NCI-H345 (cell line): ENCODE measurements around the gene NCOA7.
"Not testable (repeated sequence)": the region's sequence is repeated elsewhere in the genome, so short reads cannot be mapped to it uniquely, and the experiment has no call there.

Experiments
- DNase-seq: peaks from one replicate; lab custom pipeline; 2025; lab: John Stamatoyannopoulos, UW

Gene NCOA7

GRCh38 chr6:125753218-125753936, 37.4 kb upstream of the NCOA7 start:
- peak; percentile 15 for DNase-seq

DNA sequence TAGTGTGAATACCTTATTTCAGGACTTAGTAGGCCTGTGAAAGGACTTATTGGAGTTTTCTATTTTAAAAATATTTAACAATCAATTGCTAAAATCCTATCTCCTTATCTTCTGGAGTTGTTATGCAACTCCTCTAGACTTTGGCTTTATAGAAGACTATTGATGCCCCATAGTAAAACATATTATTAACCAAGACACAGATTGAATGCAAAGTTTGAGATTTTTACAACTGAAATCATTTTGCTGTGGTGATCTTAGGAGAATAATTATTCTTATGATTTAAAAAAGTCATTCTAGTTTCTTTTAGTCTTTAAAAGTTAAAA, 36.9 kb upstream of the NCOA7 start:
- DNase-seq = no peak

DNA sequence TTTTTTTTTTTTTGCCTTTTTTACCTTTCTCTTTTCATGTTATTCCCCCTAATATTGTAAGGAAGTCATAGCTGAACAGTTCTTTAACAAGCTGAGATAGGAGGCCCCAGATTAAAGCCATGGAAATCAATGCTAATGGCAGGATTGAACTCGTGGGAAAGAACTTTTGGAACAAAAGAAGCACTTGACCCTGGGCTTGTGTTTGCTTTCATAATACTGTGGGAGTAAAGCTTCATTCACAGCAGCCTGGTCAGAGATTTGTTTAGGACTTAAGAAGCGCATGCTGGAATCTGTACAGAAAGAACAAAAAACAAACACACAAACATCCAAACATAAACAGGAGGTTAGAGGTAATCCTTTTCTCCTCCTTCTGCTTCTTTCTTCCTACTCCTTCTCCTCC, 36.2 kb upstream of the NCOA7 start:
- DNase-seq = no peak

GRCh38 chr6:125759184-125759902, 31.4 kb upstream of the NCOA7 start:
- DNase-seq = no peak

DNA sequence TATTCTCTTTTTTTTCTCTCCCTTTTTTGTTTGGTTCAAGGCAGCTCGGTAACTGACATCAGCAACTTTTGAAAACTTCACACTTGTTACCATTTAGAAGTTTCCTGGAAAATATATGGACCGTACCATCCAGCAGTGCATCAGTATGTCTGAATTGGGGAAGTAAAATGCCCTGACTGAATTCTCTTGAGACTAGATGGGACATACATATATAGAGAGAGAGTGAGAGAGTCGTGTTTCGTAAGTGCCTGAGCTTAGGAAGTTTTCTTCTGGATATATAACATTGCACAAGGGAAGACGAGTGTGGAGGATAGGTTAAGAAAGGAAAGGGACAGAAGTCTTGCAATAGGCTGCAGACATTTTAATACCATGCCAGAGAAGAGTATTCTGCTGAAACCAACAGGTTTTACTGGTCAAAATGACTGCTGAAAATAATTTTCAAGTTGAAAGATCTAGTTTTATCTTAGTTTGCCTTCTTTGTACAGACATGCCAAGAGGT, 30.8 kb upstream of the NCOA7 start:
- DNase-seq = no peak

DNA sequence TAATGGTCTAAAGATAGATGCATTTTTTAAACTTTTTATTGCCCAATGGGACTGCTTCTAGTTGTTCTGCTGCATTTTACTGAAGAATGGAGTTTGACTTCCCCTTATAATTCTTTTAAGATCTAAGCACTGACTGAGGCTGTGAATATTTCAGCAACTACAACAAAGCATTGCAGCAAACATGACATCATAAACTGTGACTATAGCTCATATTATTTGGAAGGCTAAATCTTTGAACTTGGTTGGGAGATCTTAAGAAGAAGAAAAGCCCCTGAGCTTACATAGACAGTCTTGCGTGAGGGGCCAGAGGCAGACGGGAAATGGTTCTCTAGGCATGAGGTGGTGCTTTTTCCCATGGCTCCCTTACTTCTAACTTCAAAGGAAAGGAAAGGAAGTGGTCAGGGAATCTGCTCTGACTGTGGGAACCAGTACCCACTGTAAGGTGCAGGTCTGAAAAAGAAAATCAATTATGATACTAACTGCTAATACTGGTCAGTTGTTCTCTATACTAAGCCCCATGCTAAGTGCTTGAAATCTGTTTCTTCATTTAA, 26.6 kb upstream of the NCOA7 start:
- DNase-seq = no peak

- DNase-seq = no peak
These were observed 24.8 kb upstream of the NCOA7 start for GRCh38 chr6:125765944-125766343.

GRCh38 chr6:125766641-125767040, 24.1 kb upstream of the NCOA7 start:
- no peak for DNase-seq

DNA sequence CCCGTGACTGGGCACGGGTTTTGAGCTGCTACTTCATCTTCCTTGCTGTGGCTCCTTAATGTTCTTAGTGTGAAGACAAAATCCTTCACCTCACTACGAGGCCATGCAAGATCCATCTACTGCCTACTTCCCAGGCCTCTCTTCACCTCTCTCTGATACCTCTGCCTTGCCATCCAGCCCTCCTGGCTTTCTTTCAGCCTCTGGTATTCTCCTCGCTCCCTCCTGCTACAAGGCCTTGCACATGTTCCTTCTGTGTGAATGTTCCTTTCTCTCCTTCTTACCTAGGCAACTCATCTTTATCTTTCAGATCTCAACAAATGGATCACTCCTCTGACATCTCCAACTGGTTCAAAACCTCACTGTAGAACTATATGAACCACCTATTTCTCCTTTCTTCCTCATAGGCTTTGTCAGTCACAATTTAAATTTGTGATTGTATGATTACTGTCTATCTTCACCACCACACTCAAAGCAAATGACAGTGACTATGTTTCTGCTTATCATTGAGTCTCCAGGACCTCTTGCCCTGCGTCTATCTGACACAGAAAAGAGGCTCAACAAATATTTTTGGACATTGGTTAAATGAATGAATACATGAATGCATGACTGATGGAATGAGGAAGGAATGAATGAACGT, 21.5 kb upstream of the NCOA7 start:
- DNase-seq = no peak

DNA sequence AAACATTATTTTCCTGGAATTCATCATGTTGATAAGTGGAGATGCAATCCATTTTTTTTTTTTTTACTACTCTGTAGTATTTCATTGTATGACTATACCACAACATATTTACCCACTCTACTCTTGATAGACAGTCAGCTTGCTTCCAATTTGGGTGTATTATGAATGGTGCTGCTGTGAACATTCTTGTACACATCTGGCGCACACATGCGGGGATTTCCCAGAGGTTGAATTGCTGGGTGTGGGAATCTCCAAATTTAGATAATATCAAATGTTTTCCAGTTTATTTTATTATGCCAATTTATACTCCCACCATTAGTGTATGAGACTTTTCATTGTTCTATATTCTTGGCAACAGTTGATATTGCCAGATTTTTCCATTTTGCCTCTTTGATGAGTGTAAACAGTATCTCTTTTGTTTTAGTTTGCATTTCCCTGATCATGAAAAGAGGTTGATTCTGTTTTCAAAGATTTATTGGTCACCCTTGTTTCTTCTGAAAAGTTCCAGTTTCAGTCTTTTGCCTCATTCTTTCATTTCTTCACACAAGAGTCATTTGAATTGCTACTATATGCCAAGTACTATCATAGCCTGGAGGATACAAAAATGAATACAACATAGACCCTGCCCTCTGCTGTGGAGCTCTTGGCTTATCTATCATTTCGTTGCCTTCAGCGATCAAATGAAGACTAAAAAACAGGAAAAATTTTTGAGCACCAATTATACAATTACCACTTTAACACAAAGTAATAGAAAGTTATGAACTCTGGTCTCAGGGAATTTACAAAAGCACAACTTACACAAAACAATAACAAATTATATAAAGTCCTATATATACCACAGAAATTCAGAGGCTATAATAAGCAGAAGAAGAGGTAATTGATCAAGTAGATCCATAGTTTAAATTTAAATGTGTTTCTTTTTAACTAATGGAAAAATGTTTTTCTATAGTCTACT, 17.1 kb upstream of the NCOA7 start:
- DNase-seq = no peak

DNA sequence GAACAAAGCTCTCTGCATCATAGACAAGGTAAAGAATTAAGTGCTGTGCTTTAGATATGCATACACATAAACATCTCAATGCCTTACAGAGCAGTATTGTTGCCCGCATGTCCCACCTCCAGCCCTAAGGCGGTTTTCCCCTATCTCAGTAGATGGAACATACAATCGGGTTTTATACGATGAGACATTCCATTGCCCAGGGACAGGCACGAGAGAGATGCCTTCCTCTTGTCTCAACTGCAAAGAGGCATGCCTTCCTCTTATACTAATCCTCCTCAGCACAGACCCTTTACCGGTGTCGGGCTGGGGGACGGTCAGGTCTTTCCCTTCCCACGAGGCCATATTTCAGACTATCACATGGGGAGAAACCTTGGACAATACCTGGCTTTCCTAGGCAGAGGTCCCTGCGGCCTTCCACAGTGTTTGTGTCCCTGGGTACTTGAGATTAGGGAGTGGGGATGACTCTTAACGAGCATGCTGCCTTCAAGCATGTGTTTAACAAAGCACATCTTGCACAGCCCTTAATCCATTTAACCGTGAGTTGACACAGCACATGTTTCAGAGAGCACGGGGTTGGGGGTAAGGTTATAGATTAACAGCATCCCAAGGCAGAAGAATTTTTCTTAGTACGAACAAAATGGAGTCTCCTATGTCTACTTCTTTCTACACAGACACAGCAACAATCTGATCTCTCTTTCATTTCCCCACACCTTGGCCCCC, 14.5 kb upstream of the NCOA7 start:
- not testable (repeated sequence) for DNase-seq

DNA sequence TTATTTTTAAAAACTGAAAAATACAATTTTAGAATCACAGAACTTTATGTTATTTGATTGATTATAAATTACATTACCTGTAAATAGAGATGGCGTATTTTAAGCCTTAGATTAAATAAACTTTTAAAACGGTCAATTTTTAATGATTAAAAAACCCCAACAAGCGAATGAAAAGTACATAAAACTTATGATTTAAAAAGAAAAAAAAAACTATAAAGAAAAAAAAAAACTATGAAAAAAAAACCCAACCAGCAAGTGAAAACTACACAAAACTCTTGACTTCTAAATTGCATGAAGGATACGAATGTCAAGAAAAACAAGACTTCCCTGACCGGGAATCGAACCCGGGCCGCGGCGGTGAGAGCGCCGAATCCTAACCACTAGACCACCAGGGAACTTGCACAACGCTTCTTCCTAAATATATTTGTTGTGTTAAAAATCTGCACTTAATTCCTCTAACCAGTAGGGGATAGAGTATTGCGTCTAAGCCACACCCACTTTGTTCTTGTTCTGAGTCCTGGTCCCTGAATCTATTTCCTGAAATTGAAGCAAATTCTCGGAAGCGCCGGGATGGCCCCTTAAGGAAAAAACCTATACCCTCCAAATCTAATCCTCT, 10.7 kb upstream of the NCOA7 start:
- peak; percentile 94 for DNase-seq

DNA sequence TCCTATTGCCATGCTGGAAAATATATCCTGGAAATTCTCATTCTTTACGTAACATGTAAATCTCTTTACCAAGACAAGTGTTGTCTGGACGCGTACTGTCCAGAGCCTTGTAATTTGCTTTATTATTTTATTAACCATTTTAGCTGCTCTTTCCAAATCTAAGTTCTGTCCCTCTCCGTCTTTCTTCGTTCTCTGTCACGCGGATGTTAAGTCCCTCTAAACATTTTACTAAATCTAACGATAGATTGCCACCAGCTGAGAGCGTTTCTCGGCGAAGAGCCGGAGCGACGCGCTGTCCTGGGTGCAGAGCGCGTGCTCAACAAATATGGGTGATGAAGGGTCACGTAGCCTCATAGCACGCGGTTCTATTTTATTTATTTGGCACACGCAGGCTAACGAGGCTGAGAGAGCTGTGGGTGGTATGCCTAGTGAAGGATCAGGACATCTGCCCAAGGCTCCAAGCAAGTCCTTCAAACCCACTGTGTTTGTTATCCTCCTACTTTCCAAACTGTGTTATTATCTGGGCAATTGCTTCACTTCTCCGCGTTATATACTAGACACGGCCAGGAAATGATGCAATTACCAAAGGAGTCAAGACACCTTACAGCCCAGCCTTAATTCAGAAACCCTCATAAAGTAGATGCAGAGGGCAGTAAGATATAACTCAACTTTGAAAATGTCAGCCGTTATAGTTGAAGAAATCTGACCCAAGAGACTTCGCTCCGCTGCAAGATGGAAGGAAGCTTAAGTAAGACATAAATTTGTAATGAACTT, 10.0 kb upstream of the NCOA7 start:
- peak; percentile 71 for DNase-seq

DNA sequence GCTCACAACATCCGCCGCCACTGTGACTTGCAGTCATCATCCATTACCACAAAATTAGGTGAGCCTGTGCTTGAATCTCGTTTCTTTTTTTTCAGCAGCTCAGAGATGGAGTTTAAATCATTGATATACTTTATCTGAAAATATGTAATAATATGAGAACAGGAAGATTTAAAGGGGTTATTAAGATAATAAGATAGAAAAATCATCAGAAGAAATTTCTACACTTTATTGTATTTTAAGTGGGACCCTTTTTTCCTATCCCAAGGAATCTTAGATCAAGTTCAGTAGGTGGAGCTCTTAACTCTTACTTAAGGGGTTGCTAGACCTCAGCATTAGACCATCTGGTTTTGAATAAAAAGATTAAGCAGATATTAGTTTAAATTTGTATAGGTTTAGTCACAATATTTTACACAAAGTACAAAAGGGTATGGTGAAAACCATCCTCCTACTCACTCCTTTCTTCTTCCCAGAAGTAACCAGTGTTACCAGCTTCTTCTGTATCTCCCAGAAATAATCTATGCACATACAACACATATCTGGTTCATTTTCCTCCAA, 9.4 kb upstream of the NCOA7 start:
- no peak for DNase-seq

GRCh38 chr6:125784365-125784764, 6.4 kb upstream of the NCOA7 start:
- no peak for DNase-seq

GRCh38 chr6:125787791-125788190, 3.0 kb upstream of the NCOA7 start:
- no peak for DNase-seq

DNA sequence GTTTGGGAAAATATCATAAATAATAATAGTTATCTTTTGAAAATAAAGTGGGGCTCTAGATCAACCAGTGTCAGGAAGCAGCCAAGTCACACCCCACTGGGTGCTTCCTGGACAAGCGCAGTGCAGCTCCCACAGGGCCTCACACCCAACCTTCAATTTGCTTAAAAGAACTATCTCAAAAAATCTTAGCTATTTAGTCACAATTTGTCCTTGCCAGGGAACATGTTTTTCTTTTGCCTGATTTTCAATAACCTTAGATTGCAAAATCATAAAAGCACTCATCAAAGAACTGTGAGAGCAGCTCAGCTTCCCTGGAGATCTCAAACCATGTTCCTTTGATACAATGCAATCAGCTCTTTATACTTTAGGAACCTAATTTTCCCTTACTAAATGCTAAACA, 1.6 kb upstream of the NCOA7 start:
- no peak for DNase-seq

DNA sequence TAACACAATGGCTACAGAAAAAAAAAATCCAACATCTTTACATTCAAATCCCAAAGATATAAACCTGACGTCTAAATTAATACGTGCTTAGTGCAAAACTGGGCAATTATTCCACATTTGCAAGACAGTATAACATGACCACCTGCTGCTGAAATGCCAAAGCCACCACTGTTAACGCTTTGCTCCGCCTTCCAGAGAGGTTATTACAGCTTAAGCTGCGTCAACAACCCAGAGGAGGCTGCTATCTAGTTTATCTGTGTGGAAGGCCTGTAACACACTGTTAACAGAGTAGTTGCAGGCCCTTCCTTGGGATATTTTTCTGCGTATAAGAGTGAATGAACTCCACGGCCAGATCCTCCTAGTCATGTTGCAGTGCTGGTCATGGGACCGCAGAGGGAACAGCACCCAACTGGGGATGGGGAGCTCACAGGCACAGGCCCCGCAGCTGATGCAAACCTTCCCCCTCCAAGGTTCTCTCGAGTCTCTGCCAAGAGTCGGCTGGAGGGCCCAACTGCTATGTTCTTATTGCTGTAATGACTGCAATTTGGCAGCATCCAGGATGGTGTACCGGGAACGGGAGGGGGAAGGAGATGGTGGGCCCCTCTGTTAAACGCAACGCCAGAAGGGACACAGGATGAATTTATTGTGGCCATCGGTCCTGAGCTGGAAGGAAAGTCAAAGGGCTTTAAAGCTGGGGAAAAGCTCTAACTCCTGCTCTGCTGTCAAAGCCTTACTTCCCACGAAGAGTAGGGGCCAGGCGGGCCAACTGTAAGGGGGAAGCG, 993 bp upstream of the NCOA7 start:
- peak; percentile 85 for DNase-seq
